GM19372 (cell line): Measurements from ENCODE around the gene DDTL.

Experiments
- ATAC-seq: cut with Tn5 transposase; IDR thresholded peaks from one replicate; pipeline ENCODE4 v1.9.1; 2021; ENCODE audit warnings: mild to moderate bottlenecking, low read depth, moderate library complexity; ENCODE audit not compliant: unreplicated experiment

DDTL gene

GRCh38 chr22:24003887-24004286 lies 37.2 kb downstream of the DDTL start:
- ATAC-seq: no peak

- ATAC-seq: no peak
These were observed 38.5 kb downstream of the DDTL start, which contains the start of gene GSTT4 for GRCh38 chr22:24005201-24005600. Gene GSTT4 (minus strand): TSS chr22:24005453. CDS start chr22:24005356, 97 bp downstream.

GRCh38 chr22:24006207-24006913 lies 39.7 kb downstream of the DDTL start:
- ATAC-seq: no peak

- ATAC-seq: no peak
These were observed 40.2 kb downstream of the DDTL start for GRCh38 chr22:24006914-24007214.

GRCh38 chr22:24007253-24008021 lies 40.7 kb downstream of the DDTL start:
- ATAC-seq: no peak

- ATAC-seq: no peak
These were observed 41.3 kb downstream of the DDTL start for GRCh38 chr22:24008022-24008283.

GRCh38 chr22:24008381-24009226 lies 41.9 kb downstream of the DDTL start:
- no peak for ATAC-seq

- ATAC-seq: no peak
These were observed 42.7 kb downstream of the DDTL start for GRCh38 chr22:24009227-24010017.

- ATAC-seq: no peak
These were observed 43.3 kb downstream of the DDTL start for GRCh38 chr22:24010018-24010391.

- no peak for ATAC-seq
These were observed 45.0 kb downstream of the DDTL start for GRCh38 chr22:24011735-24012068.

- no peak for ATAC-seq
These were observed 49.5 kb downstream of the DDTL start for GRCh38 chr22:24016156-24016555.

- no peak for ATAC-seq
These were observed 54.6 kb downstream of the DDTL start for GRCh38 chr22:24021304-24021703.
